Measurements from ENCODE around the gene XIRP2.

- no peak for TF ChIP-seq POLR2A (IDR thresholded peaks at IDR 0.05)
- TF ChIP-seq, protein P1, sequence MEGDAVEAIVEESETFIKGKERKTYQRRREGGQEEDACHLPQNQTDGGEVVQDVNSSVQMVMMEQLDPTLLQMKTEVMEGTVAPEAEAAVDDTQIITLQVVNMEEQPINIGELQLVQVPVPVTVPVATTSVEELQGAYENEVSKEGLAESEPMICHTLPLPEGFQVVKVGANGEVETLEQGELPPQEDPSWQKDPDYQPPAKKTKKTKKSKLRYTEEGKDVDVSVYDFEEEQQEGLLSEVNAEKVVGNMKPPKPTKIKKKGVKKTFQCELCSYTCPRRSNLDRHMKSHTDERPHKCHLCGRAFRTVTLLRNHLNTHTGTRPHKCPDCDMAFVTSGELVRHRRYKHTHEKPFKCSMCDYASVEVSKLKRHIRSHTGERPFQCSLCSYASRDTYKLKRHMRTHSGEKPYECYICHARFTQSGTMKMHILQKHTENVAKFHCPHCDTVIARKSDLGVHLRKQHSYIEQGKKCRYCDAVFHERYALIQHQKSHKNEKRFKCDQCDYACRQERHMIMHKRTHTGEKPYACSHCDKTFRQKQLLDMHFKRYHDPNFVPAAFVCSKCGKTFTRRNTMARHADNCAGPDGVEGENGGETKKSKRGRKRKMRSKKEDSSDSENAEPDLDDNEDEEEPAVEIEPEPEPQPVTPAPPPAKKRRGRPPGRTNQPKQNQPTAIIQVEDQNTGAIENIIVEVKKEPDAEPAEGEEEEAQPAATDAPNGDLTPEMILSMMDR (IDR thresholded peaks at IDR 0.05) = no peak
Measured at GRCh38 chr2:166844111-166844510, 44.2 kb upstream of the XIRP2 start.
